Smooth muscle cell of the brain vasculature (primary cell): Measurements from ENCODE around the gene RFK.
"Not testable (repeated sequence)": the region's sequence is repeated elsewhere in the genome, so short reads cannot be mapped to it uniquely, and the experiment has no call there.

ENCODE experiments used
- DNase-seq: peaks from one replicate; pipeline ENCODE4 v3.0.0-alpha.2; 2012; ENCODE audit warnings: low read depth, low spot score

The RFK gene

DNA sequence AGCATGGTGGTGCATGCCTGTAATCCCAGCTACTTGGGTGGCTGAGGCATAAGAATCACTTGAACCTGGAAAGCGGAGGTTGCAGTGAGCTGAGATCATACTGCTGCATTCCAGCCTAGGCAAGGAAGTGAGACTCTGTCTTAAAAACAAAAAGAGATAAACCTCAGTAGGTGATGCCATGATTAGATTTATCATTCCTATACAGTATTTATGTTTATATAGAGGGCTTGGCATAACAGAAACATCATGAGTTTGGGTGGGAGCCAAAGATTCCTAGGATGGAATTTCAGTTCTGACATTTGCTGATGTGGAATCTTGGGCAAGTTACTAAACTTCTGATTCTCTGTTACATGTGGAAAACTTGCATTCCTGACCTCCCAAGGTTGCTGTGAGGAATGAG is 22.3 kb downstream of the RFK start:
- no peak for DNase-seq

DNA sequence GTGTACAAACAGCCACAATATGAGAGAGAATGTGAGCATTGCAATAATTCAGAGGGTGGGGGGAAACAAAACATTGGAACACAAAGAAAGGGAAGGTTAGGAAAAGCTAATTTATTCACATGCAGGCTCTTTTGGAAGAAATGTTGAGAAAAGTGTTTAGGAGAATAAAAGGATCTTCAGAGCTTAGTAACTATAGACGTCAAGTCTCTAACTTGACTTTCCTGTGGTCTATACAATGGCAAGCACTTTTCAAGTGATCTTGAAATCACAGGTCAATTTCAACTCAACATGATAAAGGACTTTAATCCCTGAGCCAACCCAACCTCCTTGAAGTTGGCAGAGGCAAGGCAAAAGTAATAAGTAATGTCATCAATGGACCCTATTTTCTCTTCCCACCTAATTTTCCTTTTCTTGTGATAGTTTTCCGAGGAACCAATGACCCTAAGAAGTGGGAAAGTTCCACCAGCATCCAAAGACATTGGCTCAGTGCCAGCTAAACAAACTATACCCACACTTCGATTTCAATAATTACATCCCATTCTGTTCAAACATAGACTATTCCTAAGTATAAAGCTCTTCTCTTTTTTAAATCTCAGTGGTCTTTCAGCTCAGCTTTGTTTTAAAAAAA is 23.7 kb downstream of the RFK start:
- no peak for DNase-seq

DNA sequence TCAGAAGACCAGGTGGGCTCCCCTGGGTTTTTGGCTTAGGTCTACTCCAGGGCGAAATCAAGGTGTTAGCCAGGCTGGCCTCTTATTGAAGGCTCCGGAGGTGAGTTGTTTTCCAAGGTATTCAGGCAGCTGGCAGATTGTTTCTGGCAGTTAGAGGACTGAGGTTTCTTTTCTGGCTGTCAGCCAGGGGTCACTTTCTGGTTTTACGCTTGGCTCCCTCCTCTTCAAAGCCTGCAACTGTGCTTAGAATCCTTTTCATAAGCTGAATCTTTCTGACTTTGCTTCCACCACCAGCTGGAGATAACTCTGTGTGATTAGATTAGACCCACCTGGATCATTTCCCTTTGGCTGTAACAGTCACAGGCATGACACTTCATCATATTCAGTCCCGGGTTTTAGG is 24.6 kb downstream of the RFK start:
- no peak for DNase-seq

DNA sequence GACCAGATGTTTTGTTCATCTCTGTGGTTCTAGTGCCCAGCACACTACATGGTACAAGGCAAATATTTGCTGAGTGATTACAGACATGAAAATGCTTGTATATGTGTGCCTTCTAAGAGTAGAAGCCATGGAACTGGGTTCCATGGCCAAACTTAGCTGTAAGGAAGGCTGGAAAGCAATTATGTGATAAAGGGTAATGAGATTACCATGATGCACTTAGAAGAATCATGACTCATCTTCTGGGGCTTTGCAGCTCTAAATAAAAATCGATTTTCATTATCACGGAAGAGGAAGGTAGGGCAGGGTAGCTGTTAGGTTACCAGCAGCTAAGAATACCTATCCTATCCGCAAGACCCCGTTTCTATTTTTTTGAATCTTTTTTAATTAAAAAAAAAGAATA is 28.0 kb downstream of the RFK start:
- DNase-seq, result no peak

DNA sequence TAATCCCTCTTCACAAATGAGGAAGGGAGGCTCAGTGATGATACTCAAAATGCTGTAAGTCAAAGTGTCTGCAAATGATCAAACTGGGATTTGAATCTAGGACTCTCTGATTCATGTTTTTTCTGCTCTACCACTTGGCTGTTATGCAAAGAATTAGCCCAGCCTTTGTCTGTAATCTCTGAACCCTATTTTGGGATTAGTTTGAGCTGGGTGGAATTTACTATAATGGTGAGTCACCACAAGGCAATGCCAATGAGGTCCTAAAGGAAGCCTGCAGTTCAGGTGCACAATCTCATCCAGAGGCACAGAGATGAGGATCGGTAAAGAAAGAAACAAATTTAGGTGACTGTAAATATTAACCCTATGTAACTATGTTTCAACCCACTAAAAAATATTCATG is 29.2 kb downstream of the RFK start:
- no peak for DNase-seq

DNA sequence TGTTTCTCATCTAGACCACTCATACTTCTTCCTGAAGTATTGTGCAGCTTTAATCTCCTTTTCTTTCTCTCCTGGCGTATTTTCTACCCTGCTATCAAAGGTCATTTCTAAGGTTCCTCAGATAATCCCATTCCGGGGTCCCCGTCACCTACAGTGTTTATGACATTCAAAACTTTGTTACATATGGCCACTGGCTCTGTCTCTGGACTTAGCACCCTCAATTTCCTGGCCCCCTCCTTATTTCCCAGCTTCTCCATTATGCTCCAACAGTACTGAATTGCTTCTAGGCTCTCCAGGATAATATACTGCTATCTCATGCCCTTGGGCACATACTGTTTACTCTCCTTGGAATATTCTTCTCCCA is 31.2 kb downstream of the RFK start:
- no peak for DNase-seq

DNA sequence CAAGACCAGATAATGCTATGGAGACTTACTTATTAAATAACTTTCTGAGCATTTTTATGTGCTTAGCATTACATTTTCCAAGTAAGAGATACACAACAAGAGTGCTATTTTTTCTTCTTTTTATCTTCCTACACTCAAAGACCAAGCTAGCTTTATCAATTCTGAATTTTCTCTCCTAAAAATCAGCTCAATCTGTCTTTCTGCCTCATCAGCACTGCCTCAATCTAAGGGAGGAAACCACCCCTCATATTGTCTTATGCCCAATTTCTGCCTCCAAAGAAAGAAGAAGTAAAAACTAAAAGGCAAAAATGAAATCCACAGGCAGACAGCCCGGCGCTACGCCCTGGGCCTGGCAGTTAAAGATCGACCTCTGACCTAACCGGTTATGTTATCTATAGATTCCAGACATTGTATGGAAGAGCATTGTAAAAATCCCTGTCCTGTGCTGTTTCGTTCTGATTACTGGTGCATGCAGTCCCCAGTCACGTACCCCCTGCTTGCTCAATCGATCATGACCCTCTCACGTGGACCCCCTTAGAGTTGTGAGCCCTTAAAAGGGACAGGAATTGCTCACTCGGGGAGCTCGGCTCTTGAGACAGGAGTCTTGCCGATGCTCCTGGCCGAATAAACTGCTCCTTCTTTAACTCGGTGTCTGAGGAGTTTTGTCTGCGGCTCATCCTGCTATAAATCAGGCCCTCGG is 31.7 kb downstream of the RFK start:
- not testable (repeated sequence) for DNase-seq

DNA sequence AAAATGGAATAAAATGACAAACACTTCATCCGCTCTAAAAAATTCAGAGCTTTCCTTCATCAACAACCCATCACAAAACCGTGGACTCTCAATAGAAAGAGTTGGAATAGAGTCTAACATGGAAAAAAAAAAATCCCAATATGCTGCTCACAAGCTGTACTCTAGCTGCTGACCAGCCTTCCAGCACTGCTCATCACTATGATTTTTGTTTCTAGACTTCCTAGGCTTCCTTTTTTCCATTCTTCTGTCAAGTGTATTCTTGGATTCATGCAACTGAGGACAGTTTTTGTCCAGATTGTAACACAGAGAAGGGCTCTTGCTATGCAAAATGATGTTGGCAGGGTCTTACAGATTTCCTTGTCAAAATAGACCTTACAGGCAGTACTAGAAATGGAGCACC is 34.5 kb downstream of the RFK start:
- no peak for DNase-seq

DNA sequence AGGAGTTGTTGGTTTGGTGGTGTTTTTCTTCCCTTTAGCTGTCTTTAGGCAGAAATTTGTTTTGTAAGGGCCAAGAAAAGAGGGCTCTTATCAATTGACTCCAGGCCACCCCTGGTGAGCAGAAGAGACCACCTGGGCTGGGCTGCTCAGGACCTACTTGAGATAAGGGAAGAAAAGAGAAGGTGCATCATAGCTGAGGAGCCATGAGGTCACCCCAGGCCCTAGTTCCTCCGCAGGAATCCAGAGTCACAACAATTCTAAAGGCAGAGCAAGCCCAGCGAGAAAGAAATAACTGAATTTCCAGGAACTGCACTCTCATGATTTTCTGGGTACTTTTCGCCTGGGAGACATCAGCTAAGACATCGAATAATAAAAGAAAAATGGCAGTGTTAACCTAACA is 34.9 kb downstream of the RFK start:
- DNase-seq, result no peak

DNA sequence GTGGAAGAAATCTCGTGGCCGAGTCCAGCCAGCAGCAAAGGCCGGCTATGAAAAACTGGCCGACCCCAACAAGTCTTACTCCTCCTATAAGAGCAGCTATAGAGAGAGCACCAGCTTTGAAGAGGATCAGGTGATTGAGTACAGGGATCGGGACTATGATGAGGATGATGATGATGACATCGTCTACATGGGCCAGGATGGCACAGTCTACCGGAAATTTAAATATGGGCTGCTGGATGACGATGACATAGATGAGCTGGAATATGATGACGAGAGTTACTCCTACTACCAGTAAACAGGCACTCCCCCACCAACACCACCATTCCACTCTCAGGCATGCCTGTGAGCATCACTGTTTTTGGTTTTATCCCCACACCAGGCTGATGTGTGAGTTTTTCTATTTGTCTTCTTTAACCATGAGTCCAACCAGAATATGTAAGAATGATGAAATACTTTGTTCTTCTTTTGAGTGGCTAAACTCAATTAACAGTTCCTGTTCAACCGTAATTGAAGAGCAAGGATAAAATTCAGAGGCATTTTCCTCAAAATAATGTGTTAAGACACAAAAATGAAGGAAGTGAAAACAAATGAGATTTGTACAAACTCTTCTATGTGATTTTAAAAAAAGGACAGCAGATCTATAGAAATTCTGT is 35.5 kb downstream of the RFK start:
- DNase-seq, result no peak

DNA sequence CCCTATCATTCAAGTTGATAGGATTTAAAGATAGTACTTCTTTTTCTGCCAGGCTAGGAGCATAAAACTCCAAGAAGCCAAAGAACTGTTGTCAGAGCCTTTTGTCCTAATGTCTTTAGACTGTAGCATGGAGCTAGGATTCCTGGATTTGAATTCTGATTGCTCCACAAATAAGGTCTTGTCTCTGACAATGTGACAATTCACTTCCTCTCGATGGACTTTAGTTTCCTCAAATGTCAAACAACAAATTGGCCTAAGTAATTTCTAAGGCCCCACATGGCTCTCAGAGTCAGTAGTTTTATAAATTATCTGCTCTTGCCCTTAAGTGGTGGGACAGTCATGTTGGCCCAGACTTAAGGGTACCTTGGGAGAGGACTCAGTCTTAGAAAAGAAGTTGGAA is 36.7 kb downstream of the RFK start:
- no peak for DNase-seq

DNA sequence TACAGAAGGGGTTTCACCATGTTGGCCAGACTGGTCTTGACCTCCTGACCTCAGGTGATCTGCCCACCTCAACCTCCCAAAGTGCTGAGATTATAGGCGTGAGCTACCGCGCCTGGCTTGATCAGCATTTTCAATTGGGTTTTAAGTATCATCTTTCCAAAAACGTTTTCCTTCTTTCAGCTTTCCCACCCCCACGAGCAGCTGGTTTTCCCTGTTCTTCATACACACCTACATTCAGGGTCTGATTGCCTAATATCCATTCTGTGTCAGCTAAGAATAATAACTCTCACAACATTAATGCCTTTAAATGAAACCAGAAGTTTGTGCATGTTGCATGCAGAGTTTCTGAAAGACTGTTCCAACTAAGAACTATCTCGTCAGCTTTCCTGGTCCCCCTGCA is 38.3 kb downstream of the RFK start:
- DNase-seq, result no peak

DNA sequence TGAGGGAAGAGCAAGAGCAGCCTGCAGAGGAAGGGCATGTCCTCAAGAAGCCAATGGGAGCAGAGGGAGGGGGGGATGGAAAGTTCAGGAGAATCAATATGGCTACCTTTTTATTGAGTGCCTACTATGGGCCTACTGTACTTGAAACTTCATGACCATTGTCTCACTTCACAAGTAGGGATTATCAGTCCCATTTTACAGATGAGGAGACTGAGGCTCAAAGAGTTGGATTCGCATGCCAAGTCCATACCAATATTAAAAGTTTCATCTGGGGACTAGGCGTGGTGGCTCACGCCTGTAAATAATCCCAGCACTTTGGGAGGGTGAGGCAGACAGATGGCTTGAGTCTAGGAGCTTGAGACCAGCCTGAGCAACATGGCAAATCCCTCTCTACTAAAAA is 40.0 kb downstream of the RFK start:
- DNase-seq, result no peak

DNA sequence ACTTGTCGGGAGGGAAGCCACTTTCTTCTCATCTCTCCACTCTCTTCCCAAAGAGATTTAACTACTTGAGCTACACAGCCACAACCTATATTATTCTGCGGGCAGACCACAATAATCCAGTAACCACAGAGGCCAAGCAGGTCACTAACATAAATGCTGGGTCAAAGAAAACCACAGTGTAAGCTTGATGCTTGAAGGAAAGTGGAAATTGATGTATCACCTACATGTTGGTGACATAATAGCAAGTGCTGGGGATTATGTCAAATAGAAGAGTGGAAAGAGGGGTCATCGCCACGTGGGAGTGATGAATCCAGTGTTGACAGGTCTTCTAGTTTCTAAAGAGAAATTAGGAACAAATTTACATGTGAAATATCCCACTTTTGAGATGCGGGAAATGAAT is 40.9 kb downstream of the RFK start:
- no peak for DNase-seq

DNA sequence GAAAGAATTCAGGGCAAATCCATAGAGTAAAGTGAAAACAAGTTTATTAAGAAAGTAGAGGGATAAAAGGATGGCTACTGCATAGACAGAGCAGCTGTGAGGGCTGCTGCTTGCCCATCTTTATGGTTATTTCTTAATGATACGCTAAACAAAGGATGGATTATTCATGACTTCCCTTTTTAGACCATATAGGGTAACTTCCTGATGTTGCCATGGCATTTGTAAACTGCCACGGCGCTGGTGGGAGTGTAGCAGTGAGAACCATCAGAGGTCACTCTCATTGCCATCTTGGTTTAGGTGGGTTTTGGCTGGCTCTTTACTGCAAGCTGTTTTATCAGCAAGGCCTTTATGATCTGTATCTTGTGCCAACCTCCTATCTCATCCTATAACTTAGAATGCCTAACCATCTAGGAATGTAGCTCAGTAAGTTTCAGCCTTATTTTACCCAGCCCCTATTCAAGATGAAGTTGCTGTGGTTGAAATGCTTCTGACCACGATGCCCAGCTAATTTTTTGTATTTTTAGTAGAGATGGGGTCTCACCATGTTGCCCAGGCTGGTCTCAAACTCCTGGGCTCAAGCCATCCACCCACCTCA is 42.1 kb downstream of the RFK start:
- DNase-seq, result no peak

DNA sequence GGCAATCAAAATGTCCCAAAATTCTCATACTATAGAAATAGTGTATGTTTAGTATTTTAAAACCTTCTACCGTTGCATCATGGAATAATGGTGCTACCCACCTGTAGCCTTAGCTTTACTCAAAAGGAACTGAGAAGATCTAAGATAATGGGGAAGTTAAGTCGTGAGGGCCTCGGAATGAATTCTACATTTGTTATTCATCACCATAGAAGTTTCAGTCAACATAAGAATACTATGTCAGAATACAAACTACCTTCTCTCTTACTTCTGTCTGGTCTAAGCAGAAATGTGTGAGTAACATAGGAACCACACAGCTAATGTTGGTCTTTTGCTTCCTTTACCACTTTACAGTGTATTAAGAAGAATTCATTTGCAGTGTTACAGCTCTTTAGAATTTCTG is 43.2 kb downstream of the RFK start:
- no peak for DNase-seq

DNA sequence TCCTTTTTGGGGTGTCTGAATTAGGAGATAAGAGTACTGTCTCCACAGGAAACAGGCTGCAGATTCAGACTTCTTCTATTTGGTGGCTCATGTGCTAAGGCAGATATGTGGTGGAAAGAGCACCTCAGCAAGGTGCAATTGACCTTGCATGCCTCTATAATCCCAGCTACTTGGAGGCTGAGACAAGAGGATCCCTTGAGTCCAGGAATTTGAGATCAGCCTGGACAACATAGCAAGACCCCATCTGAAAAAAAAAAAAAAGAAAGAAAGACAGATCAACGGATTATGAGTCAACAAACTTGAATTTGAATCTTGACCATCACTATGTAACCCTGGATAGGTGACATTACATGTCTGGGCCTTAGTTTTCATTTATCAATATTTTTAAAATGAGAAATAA is 44.4 kb downstream of the RFK start:
- no peak for DNase-seq

DNA sequence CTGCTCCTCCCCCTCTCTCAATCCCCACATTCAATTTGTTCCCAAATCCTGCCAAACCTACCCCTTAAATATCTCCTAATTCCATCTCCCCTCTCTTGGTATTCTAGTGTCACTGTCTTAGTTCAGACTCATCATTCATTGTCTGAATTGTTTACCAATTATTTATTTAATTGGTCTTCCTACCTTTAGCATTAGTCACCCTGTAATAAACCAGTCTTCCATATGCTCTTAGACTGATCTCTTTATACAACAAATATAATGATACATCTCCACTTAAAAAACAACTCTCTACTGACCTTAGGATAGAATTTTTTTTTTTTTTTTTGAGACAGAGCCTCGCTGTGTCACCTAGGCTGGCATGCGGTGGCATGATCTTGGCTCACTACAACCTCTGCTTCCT is 51.4 kb downstream of the RFK start:
- no peak for DNase-seq

DNA sequence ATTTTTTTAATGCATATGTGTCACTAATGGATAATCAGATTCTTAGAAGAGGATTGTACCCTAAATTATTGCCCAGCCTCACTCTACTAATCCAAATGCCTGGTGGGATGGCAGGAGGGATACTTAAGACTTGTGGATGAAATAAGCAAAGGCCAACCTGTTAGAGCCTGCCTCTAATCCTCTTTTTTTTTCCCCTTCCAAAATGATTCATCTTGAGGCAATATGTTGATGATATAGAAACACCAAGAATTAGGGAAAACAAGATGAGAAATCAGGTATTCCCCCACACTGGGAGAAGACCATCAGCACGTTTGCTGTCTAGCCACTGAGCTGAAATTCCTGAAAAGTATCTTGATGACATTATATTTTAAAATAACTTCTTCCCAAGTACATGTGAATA is 52.0 kb downstream of the RFK start:
- DNase-seq, result no peak

DNA sequence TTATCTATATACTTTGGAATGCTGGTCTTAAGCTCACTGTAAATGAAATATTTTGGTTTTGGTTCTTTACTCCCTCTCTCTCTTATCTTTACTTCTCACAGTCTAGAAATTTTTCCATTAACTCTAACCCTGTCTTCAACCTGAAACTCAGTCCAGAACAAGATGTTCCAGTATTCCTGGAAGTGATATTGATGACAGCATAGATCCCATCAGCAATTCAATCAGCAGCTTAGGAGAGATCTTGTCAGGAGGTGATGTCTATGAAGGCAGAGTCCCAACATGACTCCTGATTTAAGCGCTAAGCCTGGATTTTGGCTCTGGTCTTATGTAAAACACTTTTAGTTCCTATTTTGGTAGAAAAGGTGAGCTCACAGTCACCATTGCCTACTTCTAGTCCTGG is 52.6 kb downstream of the RFK start:
- DNase-seq, result no peak

DNA sequence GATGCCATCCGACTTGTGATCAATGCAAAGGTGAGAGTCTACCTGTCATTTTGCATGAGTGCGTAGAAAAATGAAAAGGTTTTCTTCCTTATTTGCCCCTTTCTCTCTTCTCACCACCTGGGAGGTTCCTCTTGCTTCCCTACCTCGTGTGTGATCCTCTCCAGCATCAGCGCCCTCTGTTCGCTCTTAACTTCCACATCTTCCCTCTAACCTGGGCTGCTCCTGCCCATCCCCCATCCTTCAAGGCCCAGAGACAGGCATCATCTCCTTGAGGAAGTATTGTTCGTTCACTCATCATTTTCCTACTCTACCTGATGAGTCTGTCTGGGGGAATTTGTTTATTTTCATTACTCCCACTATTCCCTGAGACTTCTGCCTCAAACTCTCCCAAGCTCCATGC is 55.8 kb downstream of the RFK start:
- no peak for DNase-seq

DNA sequence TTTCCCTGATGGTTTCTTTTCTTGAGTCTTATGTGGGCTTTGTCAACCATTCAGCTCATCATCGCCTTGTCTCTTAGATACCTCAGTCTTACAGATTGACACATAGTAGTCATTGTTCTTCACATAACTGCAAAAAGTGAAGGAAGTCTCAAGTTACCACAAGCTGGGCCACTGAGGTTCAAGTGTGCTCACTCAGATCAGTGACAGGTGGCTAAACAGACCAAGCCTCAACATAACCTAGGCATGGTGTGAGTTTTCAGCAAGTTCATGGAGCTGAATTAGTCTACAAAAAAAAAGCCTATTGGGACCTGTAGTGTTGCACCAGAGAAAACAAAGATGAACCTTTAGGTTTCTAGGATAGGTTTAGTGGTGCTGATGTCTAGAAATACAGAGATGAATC is 58.2 kb downstream of the RFK start:
- no peak for DNase-seq
